Stimulated activated CD4-positive, alpha-beta T cell treated with anti-CD3 and anti-CD28 coated beads, Interleukin-15, amount 100 ng/mL, for 48 hours (primary cell): Measurements from ENCODE around the gene C1orf141.
A peak's percentile ranks its signal among the peaks of the same experiment; 100 is the strongest.
"Not testable (repeated sequence)": the region's sequence is repeated elsewhere in the genome, so short reads cannot be mapped to it uniquely, and the experiment has no call there.

Experiments used
- DNase-seq, 2 donors: peaks; one replicate each; pipeline ENCODE4 v3.0.0-alpha.2; 2020; ENCODE audit warnings: low read depth in 2 of 2

The C1orf141 gene

DNA sequence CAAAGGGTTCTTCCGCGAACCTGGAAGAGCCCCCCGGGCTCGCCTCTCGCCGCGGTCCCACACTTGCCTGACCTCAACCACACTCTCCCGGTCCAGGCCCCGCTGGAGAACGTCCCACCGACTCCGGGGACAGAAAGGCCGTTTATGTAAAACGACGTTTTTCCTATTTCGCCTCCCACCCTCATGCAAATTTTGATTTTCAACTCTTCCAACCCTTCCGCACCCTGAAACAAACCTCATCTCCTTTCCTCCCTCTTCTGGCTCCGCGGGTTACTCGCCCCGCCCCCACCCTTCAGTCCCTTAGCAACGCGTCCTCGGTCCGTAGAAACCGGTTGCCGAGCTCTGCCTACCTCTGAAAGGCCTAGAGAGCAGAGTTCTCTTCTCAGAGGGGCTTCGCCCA lies at the start of gene C1orf141:
Gene C1orf141, minus strand, starts transcription at position 276 of the 400 bp plus-strand sequence. CDS start 7,730 bp downstream, outside the sequence.
- no peak for DNase-seq

GRCh38 chr1:67175530-67176087 lies 40.8 kb upstream of the C1orf141 start:
- DNase-seq = no peak

- DNase-seq = no peak
These were observed 40.0 kb upstream of the C1orf141 start for GRCh38 chr1:67174716-67175284.

GRCh38 chr1:67173988-67174387 lies 39.2 kb upstream of the C1orf141 start:
- DNase-seq = no peak

GRCh38 chr1:67171978-67172377 lies 37.2 kb upstream of the C1orf141 start:
- DNase-seq = no peak

GRCh38 chr1:67171574-67171955 lies 36.8 kb upstream of the C1orf141 start:
- DNase-seq = no peak

DNA sequence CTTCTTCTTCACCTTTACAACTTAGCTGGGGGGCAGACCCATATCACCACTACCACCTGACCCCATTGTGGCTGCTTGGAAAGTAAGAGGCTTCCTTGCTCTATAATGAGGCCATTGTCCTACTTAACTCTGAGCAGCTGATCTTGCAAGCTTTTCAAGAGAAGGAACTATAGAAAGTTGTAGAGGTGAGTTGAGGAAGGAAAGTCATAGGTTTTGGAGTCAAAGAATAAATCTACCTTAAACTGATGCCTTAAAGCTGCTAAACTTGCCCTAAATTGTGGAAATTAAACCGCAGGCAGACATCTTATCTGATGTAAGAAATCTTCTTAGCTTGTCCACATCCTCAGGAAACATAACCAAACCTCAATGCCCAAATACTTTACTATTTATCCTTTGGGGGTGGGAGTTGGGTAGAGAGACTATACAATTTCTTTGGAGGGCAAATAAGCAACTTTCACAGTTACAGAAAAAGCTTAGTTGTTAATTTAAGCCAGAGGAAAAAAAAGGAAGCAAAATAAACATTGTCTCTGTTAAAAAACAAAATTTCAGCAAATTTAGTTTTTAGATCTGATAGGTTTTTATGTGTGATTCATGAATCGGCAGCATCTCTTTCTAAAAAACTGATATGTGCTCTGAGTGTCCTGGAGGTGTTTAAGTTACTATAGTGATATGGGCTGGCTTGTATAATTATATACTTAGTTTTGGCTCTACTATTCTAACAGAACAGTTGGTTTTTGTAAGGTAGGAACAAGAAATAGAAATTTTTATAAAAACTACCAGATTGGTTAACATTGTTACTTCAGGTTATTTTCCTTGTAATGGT lies 36.2 kb upstream of the C1orf141 start:
- DNase-seq = no peak

- no peak for DNase-seq
These were observed 35.2 kb upstream of the C1orf141 start for GRCh38 chr1:67169932-67170331.

GRCh38 chr1:67169496-67169895 lies 34.7 kb upstream of the C1orf141 start:
- no peak for DNase-seq

DNA sequence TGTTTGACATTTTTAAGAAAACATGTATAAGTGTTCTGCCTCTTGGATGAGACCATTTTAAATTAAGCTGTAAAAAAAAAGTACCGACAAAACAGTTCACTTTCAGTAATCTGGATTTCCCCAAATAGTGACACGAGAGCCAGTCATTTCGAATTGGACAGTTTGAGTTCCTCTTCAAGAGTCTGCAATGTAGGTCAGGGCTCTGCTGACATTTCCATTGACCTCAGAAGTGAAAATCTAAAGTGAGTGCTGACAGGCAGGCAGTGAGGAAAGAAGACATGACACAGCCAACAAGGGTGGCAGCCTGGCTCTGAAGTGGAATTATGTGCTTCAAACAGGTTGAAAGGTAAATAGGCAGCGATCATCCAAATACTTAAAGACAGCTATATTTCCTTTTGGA lies 31.4 kb upstream of the C1orf141 start, which contains the start of gene IL23R:
Gene IL23R, plus strand, starts transcription at position 259 of the 400 bp plus-strand sequence. CDS start 1,667 bp downstream, outside the sequence.
- DNase-seq = no peak

GRCh38 chr1:67165468-67166041 lies 30.8 kb upstream of the C1orf141 start:
- DNase-seq = no peak

GRCh38 chr1:67162954-67163353 lies 28.2 kb upstream of the C1orf141 start:
- peak in 1 of 2 donors; percentile 43 for DNase-seq

DNA sequence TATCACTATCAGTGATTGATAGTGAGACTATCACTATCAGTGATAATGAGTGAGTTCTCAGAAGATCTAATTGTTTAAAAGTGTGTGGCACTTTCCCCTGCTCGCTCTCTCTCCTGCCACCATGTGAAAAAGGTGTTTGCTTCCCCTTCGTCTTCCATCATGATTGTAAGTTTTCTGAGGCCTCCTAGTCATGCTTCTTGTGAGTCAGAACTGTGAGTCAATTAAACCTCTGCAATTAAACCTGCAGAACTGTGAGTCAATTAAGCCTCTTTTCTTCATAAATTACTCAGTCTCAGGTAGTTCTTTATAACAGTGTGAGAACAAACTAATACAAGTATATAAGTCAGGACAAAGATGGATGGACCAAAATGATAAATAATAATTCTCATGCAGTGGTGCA lies 24.5 kb upstream of the C1orf141 start:
- no peak for DNase-seq

- DNase-seq = no peak
These were observed 23.6 kb upstream of the C1orf141 start for GRCh38 chr1:67158401-67158800.

DNA sequence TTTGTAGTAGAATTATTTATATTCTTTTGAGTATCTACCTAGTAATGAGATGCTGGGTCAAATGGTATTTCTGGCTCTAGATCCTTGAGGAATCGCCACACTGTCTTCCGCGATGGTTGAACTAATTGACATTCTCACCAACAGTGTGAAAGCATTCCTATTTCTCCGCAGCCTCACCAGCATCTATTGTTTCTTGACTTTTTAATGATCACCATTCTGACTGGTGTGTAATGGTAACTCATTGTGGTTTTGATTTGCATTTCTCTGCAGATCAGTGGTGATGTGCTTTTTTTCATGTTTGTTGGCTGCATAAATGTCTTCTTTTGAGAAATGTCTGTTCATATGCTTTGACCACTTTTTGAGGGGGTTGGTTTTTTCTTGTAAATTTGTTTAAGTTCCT lies 16.2 kb upstream of the C1orf141 start:
- DNase-seq = no peak

GRCh38 chr1:67149179-67149770 lies 14.5 kb upstream of the C1orf141 start:
- peak; percentile 37 to 48 for DNase-seq

DNA sequence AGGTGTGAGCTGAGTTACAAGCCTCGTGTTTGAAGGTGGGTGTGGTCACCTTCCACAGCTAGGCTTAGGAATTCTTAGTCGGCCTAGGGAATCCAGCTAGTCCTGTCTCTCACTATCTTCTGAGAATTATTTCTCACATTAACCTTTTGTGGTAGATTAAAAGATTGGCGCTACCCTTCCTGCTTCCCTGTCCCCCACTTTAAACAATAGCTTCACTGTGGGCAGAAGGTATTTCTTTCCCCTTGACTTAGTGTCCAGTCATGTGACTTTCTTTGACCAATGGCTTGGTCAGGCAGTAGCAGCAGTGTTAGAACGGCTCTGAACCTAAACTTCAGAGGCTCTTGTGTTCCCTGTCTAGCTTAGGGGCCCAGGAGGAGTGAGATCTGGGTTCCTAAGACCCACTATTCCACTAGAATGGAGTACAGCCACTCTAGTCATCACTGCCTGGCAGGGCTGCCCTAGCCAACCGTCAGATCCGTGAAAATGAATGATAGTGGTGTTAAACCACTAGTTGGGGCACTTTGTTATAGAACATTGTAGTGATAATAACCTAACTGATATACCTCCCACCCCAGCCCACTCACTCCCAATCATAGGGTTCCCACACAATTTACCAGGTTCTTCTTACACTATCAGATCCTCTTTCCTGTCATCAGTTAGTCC lies 13.9 kb upstream of the C1orf141 start:
- no peak for DNase-seq

DNA sequence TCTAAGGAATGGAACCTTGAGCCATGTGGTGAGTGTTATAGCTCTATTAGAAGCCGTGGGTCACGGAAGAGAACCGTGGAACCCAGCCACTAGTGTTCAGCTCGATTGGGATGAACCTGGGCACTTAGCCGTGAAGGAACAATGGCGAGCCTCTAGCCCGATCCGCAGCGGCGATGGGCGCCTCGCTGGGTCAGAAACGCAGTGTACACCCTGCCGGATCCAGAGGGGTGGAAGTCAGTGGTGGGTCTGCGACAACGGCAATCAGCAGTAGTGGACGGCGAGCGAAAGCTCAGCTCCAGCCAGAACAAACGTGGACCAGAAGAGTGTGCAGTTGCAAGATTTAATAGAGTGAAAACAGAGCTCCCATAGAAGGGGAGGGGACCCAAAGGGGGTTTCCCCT lies 13.2 kb upstream of the C1orf141 start:
- not testable (repeated sequence) for DNase-seq

- no peak for DNase-seq
These were observed 11.8 kb upstream of the C1orf141 start for GRCh38 chr1:67146539-67146938.

DNA sequence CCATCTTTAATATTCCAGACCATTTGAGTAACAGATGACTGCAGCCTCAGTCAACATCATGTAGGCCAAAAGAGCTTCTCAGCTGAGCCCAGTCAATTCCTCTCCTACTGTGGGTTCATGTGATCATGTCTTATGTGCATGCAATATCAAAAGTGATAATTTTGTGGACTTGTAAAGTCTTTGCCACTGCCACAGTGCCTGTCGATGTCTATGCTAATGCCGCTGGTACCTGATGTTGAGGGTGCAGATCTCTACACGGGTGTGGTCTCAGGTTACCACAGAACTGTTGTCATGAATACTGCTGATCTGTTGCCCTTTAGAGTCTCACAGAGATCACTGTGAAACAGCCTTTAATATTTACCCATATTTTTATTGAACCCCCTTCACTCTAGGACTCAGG lies 11.3 kb upstream of the C1orf141 start:
- no peak for DNase-seq

DNA sequence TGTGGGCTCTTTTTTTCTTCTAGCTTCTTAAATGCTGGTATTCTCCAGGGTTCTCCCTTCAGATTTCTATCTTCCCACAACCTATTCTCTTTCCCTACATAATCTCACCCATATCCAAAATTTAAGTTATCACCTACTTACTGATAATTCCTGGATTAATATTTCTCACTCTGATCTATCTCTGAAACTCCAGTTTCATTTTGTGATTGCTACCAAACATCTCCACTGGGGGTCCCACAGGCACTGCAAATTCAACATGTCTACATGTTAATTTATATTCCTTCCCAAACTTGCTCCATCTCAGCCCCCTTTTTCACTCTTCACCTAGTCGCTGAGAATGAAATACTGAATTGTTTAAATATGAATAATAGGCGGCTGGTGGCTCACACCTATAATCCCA lies 9.9 kb upstream of the C1orf141 start:
- no peak for DNase-seq

DNA sequence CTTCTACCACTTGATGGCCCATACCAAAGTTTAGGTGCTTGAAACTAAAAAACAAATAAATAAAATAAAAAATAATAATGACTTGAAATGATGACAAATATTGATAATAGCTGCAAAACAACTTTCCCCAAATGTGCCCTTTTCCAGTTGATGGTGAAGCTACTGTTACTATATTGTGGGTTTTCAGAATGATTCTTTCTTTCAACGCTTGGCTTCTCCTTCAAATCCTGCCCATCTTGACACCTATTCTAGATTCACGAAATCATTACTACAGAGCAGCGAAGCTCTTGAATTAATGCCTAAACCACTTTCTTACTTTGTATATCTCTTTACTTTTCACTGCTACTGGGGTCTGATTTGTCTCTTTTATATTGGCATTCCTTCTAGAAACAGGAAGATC lies 9.2 kb upstream of the C1orf141 start:
- no peak for DNase-seq
